HG02798 (cell line): Measurements from ENCODE around the gene ZFHX3.
"Not testable (repeated sequence)": the region's sequence is repeated elsewhere in the genome, so short reads cannot be mapped to it uniquely, and the experiment has no call there.

Experiments used
- ATAC-seq: cut with Tn5 transposase; IDR thresholded peaks from one replicate; pipeline ENCODE4 v1.9.1; 2021; ENCODE audit warnings: mild to moderate bottlenecking; ENCODE audit not compliant: unreplicated experiment, poor library complexity

The ZFHX3 gene

DNA sequence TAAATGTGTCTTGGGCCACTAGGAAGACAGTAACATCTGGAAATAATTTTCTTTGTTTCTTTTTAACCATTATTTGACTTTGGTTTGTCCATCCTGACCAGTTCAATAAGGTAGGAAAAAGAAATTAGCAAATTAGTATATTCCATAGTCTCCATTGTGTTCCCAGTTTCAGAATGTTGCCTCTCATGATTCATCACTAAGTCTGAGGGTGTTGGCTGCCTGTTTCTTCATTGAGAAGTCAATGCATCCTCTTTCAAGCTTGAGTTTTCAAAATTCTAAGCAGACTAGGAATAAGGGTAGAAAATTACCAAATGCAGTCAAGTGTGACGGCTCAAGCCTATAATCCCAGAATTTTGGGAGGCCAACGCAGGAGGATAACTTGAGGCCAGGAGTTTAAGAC, 41.9 kb downstream of the ZFHX3 start:
- no peak for ATAC-seq

DNA sequence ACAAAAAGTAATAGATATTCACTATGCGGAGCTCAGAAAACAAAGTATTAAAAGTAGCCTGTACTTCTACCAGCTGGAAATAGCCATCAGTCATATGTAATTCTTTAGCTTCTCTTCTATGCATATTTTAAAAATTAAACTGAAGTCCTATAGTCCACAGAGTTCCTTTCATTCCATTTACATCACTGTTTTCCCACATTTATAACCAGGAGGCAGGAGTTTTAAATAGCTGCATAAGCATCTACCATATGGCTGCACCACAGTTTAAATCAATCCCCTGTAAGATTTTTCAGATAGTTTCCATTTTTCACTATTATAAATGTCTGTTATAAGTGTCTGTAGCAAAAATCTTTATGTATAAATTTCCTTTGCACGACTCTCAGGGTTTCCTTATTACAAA, 45.1 kb downstream of the ZFHX3 start:
- no peak for ATAC-seq

DNA sequence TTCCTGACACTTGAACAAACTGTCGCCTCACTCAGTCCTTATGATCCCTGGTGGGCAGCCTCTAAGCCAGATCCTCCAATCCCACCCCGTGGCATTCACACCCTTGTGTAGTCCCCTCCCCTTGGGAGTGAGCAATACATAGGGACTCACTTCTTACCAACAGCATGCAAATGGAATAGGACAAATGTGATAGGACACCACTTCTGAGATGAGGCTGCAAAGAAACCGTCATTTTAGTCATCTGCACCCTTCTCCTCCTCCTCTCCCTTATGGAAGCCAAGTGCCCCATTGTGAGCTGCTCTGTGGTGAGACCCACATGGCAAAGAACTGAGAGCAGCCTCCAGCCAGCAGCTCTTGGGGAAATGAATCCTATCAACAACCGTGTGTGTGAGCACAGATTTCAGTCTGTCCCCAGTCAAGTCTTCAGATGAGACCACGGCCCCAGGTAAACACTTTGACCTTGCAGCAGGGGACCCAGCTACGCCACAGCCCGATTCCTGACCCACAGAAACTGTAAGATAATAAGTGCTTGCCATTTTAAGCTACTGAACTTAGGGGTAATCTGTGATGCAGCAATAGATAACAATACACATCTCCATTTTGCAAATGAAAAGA, 46.9 kb downstream of the ZFHX3 start:
- no peak for ATAC-seq

DNA sequence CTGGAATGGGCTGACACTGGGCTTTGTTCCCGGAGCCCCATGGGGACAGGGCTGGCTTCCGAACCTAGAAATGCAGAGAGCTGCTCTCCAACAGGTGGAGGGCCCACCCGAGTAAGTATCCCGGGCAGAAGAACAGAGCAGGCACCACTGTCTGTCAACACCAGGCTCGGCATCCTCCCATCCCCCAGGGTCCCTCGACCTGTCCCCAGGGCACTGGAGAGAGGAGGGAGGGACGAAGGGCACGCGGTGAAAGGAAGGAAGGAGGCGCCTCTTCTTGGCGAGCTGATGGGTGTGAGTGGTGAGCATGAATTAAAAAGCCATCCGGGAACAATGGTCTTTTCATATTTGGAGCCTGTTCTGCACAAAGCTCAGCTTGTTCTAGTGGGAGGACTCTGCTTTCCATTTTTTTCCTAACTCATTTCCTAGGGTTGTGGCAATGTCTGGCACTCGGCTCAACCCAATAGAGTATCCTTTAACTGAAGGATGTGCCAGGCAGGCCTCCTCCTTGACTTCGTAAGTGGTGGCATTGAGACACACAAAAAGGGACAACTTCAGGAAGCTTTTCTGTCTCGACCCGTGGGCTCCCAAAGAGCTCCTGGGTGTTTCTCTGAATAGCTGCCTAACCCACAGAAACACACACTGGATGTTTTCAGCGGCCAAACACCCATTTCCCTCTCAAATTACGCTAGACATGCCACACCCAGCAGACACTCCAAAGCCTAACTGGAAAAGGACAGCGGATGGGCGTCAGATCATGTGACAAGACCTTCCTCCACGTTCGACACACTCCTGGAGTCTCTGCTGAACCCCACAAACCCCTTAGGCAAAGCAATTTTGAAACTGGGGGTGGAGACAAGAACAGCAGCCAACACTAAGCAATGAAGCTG, 47.7 kb downstream of the ZFHX3 start:
- ATAC-seq = no peak

DNA sequence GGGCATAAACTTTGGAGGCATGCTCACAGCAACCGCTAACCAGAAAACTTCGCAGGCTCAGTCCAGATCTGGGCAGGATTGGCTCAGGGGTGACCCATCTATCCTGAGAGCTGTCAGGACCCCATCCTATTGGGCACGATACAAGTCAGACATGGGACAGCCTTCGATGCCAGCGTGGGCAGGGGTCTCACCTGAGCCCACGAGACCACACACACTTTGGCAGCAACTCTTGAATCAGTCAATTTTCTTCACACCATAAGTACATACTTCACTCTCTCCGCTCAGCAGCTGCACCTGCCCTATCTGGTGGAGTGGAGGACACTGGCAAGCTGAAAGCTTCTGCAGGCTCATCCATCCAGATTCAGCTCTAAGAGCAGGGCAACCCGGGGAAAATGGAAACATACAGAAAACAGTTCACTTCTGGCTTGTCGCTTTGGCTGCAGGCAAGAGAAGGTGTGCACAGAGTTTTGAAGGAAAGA, 48.3 kb downstream of the ZFHX3 start:
- no peak for ATAC-seq

DNA sequence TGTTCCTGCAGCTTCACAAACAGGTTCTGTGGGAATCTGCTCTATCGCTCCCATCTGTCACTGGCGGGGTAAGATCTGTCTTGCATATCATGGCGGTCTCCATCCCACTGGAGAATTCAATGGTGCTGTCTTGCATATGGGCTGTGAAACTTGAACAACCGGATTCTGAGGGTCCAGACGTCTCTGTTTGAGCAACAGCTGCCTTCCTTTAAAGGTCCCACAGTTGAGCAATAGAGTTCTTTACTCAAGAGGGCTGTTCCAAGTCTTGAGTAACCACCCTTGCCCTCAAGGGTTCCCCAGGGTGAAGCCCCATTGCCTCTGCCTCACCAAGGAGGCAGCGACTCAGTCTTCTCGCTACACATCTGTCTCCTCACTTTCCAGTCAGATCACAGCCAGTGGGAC, 50.8 kb downstream of the ZFHX3 start:
- ATAC-seq = no peak

DNA sequence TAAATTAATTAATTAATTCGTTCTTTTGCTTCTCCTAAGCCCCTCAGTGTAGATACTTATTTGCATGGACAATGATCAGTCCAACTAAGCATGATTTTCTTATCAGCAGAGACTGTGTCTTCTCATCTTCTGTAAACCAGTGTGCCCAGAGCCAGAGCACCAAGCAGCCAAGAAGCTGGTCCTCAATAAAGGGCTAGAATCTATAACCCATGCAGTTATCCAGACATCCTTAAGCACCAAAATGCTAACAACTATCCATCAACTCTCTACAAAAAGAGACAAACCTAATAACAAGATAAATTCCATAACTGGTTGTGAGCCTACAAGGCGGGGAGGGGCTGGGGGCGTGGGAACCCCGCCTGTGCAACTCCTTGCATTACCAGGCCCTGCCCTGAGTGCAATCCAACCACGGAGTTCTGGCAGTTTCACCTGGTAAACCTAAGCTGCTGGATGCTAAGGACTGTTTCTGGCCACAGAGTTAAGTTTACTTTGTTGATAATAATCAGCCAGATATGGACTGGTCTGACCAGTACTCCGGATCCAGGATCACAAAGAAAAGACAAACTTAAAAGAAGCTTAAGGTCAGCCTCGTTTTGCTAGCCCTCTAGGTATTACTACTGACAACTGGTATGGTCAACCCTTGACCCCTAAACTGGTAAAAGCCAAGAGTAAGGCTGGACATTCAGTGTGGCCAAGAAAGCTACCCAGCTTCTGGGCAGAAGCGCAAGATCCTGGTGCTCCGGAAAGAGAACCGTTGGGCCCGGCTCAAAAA, 51.5 kb downstream of the ZFHX3 start:
- ATAC-seq = no peak

DNA sequence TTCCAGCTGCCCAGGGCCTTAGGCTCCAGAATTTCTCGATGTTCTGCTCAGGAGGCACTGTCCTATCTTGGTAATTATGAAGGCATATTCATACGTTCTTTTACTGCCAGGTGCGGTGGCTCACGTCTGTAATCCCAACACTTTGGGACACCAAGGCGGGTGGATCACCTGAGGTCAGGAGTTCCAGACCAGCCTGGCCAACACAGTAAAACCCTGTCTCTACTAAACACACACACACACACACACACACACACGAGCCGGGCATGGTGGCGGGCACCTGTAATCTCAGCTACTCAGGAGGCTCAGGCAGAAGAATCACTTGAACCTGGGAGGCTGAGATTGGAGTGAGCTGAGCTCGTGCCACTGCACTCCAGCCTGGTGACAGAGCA, 52.1 kb downstream of the ZFHX3 start:
- not testable (repeated sequence) for ATAC-seq

DNA sequence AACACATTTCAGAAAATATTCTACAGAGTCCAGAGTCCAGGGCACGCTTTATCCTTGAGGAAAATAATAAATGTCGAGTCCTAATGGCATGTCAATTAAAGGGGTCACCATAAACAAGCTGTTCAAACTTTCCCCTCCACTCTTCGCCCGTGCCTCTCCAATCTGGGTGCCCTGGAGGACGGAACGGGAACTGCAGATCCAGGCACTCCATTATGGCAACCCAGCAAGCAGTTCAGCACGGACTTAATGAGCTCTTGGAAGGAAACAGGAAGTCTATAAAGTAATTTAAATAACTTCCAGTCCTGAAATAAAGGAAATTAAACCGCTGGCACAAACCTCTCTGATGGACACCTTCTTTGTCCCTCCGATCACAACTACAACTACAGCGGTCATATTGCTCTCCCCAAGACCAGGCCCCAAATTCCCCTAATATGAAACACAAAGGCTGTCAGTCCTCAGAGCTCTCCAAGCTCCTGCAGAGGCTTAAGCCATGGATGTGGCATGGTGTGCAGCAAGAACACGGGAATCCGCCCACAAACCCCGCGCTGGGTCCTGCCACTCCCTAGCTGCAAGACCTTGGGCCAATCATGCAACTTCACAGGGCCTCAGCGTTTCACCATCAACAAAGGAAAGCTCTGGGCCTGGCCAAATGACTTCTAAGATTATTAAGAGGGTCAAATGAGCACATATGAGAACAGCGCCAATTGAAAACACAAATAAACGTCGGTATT, 52.6 kb downstream of the ZFHX3 start:
- no peak for ATAC-seq

DNA sequence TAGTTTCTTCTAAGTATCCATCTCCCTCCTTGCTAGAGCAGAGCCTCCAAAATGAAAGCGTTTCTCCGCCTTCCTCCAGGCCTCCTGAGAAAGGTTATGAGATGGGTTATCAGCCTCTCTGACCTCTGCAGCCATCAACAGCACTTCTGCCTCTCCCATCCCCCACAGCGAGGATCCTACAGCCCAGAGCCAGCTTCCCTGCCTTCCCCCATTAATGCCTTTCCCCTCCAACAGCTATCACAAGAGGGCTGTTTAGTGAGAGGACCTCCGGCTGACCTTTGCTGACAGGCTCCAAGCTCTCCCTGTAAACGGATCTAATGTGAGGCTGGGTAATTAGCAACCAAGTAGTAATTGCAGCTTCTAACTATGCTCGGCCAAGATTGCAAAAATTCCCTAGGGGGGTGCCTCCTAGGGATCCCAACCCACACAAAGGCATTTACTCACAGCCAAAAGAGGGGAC, 55.8 kb downstream of the ZFHX3 start:
- no peak for ATAC-seq

DNA sequence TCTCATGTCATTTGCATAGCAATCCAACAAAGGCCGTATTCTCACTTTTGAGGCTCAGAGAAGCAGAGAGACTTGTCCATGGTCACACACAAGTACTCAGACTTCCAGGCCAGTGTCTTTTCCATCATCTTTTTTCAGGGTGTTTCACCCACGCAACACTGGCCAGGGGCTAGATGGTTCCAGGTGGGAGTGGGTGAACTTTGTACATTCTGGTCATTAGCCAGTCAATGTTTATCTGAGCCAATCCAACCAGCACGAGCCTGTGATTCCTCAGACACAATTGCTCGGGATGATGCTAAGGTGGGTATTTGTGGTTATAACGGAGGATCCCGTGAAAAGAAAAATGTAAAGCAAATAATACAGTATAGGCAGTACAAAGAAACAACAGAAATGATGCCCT, 56.3 kb downstream of the ZFHX3 start:
- ATAC-seq = no peak

DNA sequence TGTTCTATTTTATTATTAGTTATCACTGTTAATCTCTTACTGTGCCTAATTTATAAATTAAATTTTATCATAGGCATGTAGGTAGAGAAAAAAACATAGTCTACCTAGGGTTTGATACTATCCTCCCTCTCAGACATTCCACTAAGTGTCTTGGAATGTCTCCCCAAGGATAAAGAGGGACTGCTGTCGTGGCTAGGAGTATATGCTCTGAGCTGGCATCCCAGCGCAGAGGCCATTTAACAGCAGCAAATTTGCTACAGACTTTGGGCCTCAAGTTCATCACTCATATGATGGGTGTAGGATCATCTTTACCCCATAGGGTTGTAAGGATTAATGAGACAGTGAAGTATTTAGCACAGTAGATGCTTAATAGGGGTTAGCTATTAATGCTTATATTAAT, 56.7 kb downstream of the ZFHX3 start:
- no peak for ATAC-seq

DNA sequence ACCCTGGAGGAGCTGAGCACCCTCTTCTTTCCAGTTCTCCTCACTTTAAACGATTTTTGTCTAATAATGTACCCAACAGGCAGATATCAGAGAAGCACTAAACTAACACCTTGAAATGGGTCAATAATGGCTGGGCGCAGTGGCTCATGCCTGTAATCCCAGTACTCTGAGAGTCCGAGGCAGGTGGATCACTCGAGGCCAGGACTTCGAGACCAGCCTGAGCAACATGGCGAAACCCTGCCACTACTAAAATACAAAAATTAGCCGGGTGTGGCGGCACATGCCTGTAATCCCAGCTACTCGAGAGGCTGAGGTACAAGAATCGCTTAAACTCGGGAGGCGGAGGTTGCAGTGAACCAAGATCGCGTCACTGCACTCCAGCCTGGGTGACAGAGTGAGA, 57.4 kb downstream of the ZFHX3 start:
- ATAC-seq = no peak

DNA sequence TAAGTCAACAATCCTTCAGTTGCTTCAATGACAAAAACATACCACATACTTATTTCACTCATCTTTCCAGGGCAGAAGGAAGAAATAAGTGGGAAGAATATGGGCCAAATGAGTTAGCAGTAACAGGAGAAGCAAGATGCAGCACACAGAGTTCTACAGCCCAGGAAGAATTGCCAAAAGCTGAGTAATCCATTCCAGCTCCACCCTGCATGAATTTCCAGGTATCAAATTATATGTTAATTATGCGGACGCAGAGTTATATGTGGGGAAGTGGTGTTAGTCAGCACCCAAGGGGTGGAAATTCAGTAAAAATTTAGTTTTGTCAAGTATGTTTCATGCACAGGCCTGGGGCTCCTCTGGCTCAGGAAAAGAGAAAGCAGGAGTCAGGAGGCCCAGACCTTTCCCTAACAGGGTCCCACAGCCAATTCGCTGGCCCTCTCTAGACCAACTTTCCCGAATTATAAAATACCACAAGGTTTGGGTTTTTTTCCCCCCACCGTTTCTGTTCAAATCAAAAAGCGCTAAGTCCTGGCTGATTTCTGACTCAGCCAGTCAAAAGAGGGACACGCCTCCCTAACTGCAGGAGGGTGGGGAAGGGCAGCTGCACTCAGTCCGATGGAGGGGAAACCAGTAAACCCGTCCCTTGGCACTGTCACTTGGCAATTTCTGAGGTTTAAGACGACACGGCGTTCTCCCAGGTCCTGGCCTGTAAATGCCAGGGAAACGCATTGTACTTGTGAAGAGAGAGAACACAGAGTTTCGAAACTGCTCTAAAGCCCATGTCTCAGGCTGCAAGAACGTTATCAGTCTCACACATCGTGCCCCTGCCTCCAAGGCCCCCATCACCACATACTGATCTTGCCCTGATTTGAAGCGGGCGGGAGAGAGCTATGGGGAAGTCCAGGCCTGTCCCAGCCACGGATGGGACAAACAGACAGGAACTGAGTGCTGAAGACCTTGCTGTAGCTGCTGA, 58.1 kb downstream of the ZFHX3 start:
- ATAC-seq = no peak

DNA sequence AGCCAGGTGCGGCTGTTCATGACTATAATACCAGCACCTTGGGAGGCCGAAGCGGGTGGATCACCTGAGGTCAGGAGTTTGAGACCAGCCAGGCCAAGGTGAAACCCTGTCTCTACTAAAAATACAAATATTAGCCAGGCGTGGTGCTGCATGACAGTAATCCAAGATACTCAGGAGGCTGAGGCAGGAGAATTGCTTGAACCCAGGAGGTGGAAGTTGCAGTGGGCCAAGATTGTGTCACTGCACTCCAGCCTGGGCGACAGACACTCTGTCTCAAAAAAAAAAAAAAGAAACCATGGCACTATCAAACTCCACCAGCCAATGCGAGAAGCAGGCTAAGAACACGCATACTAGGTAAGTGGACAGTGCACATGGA, 58.7 kb downstream of the ZFHX3 start:
- ATAC-seq = not testable (repeated sequence)

DNA sequence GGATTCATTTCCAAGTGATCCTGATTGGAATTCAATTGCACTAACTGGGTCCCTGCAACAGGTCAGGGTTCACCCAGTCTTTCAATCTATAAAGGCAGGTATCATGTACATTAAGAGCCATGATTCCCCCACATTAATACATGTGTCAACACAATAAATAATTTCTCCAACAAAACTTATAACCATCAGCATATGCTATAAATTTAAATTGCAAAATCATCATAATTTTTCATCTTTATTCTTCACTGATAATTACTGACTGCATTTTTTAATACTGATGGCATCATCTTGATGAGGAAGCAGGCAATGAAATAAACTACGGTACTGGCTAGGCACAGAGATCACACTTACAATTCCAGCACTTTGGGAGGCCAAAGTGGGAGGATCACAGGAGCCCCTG, 59.4 kb downstream of the ZFHX3 start:
- no peak for ATAC-seq

DNA sequence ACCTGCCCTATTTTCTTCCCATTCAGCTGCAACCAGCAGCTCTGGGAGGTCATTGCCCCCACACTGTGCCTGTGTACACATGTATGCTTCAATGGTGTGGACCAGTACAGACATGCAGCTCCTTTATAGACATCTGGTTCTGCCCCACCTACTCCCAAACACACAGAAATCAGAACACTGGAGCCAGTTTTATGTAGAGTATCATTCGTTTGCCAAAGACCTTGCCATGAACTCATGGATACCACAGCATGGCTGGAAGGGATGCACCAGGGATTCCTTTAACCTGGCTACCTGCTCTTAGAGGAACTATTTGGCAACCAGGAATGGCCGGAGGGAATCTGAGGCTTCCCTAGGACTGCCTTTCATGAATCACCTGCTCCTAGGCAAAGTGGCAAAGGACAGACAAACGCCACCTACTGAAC, 60.4 kb downstream of the ZFHX3 start:
- no peak for ATAC-seq

DNA sequence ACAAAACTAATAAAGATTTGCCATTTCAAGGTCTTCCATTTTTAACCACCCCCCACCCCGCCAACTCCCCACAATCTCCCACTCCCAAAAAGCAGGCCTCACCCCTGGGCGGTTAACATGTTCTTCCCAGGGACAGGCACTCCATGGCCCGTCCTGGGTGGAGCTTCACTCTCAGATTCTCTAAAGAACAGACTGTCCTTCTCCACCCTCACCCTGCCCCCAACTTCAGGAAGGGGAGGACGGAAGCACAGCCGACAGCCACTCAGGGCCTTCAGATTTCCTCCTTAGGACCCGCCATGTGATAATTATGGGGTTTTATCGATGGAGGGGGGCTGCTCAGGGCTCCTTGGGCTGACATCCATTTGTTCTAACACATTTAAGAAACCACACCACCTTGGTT, 61.9 kb downstream of the ZFHX3 start:
- ATAC-seq = no peak
